T-helper 9 cell (primary cell): ENCODE data around the gene COLEC11.

Experiments
- DNase-seq: peaks from one replicate; pipeline ENCODE4 v3.0.0-alpha.2; 2020

COLEC11 gene

DNA sequence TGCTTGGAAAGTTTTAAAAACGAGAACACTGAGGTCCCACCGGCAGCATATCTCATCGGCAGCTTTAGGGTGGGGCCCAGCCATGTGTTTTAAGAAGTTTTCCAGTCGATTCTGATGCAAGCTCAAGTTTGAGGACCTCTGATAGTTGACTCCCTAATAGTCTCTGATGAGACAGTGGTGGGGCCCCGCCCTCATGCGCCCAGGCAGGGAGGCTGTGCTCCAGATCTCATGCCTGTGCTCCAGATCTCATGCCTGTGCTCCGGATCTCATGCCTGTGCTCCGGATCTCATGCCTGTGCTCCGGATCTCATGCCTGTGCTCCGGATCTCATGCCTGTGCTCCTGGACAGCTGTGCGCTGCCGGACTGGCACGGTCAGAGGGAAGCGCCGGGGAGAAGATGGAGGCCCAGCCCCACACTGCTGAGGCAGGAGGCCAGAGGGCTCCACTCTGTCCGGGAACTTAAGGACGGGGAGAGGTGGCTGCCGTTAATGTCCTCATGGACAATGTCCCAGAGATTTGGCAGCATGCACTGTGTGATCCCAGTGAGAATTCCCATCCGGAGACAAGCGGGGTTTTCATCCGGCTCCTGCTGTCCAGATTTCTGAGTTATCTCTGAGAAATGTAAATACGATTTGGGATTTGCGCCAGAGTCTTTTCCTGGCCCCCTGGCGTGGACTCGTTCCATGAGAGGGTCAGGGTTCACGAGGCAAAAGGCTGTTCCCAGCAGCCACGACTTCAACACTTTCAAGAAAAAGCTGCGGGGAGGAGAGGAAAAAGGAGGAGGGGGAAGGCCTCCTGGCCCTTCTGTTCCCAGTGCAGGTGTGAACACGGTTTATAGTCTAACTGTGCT, 9.4 kb upstream of the COLEC11 start:
- DNase-seq, result no peak

DNA sequence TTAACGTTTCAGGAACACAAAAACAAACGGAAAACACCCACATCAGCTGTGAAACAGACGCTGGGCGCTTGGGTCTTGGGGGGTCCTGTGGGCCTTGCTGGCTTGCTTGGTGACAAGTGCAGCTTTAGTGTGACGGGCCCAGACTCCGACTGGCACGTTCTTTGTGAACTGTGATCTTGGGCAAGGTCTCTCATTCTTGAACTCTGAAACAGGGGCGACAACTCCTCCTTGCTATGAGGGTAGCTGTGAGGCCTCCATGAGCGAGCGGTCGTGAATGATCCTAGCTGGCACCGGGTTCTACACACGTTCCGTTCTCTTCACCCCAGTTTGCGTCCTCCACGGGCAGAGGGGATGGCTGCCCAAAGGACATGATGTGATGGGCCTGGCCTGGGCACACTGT, 8.7 kb upstream of the COLEC11 start:
- no peak for DNase-seq

DNA sequence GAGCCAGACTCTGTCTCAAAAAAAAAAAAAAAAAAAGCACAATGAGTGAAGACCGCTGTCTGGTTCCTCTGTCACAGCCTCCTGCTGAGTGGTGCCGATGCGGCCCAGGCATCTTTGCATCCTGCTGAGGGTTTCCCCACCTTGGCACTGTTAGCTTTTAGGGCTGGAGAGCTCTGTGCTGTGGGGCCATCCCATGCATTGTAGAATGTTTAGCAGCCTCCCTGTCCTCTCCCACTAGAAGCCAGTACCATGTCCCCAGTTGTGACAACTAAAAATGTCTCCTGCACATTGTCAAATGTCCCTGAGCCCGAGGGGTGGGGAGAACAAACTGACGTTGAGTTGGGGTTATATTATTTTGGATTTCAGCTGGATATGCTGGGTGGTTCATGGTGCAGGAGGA, 7.9 kb upstream of the COLEC11 start:
- DNase-seq, result no peak

DNA sequence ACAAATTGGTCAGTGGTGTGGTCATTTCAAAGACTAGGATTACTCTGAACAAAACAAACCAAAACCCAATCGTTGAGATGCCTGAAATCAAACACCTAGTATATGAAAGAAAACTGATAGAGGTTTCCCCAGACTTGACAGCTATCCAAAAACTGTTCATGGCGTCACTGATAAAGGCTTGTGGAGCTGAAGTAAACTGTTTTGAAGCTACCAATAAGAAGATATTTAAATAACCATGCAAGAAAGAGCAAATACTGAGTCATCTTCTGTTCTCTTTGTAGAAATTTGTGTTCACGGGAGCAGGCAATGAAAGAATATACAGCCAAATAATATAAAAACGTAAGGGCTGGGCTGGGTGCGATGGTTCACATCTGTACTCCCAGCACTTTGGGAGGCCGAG, 7.5 kb upstream of the COLEC11 start:
- DNase-seq, result no peak

DNA sequence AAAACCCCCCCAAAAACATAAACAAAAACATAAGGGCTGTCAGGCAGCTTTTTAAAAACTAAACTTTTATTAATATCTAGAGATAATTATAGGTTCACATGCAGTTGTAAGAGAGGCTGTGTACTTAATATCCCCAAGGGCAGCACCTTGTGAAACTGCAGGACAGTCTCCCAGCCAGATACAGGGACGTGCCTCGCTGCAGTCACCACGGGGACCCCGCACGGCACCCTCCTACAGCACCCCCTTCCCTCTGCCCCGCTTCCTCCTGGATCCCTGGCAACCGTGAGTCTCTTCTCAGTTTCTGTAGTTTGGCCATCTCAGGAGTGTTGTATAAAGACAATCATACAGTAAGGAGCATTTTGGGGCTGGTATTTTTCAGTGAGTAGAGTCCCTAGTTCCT, 6.8 kb upstream of the COLEC11 start:
- no peak for DNase-seq

DNA sequence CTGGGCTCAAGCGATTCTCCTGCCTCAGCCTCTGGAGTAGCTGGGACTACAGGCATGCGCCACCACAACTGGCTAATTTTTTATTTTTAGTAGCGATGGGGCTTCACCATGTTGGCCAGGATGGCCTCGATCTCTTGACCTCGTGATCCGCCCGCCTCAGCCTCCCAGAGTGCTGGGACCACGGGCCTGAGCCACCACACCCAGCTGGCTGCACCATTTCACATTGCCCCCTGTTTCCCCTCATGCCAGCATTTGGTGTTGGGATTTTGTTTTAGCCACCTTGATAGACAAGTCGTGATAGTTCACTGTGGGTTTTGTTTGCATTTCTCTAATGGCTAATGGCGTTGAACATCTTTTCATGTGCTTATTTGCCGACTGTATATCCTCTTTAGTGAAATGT, 5.8 kb upstream of the COLEC11 start:
- DNase-seq, result no peak

DNA sequence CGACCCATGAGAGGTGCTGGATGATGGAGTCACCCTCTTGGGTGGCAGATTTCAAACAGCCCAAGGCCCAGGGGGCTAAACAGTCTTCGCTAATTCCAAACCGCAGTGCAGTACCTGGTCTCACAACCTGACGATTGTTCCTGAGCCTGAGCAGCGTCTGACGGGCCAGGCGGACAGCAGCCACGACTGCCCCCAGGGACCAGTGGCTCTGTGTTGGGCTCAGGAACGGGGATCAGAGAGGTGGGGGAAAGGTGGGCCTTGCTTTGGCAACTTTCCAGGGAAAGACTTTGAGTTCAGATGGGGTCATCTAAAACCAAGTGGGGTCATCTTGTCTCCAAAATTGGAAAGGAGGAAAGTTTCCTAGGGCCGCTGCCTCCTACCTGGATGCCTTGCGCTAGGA, 492 bp downstream of the COLEC11 start:
- DNase-seq, result no peak

DNA sequence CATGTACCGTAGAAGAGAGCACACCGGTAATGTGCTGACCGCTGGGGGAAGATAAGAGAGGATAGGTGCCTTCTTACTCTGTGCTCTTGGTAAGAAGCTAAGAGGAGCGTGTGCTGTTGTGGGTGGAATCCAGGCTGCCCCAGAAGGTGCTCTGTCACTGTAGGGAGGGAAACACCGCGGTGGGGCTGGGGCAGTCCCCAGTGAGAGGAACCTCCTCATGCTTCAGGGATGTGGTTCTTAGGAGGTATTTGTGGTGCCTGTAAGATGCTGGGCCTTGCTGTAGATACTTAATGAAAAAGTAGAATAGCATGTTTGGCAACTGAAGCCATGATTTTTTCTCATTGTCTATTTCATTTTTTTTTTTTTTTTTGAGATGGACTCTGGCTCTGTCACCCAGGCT, 1.1 kb downstream of the COLEC11 start:
- DNase-seq, result no peak

DNA sequence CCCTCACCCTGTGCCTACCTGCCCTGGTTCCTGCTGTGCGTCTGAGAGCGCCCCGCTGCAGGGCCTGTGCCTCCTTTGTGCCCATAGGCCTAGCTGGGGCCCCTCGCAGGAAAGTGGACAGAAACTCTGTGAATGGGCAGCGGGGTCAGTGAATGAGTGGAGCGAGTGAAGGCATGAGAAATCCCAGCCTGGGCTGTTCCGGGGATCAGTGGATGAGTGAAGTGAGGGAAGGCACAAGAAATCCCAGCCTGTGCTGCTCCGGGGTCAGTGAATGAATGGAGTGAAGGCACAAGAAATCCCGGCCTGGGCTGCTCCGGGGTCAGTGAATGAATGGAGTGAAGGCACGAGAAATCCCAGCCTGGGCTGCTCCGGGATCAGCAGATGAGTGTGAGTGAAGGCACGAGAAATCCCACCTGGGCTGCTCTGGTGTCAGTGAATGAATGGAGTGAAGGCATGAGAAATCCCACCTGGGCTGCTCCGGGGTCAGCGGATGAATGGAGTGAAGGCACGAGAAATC, 2.0 kb downstream of the COLEC11 start:
- no peak for DNase-seq

DNA sequence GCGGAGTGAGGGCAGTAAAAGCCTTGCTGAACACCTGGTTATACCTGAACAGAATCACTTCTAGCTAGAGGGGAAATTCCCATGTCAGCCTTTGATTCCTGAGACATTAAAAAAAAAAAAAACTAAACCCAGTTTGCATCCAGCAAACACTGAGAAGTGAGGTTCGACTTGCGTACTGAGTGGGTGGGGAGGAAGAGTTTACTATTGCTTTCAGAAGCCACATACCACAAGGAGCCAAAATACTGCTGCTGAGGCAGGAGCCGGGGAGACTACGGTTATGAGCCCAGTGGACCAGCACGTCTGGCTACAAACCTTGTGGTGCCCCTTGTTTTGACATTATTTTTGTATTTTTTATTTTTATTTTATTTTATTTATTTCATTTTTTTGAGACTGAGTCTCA, 2.7 kb downstream of the COLEC11 start:
- DNase-seq, result no peak

DNA sequence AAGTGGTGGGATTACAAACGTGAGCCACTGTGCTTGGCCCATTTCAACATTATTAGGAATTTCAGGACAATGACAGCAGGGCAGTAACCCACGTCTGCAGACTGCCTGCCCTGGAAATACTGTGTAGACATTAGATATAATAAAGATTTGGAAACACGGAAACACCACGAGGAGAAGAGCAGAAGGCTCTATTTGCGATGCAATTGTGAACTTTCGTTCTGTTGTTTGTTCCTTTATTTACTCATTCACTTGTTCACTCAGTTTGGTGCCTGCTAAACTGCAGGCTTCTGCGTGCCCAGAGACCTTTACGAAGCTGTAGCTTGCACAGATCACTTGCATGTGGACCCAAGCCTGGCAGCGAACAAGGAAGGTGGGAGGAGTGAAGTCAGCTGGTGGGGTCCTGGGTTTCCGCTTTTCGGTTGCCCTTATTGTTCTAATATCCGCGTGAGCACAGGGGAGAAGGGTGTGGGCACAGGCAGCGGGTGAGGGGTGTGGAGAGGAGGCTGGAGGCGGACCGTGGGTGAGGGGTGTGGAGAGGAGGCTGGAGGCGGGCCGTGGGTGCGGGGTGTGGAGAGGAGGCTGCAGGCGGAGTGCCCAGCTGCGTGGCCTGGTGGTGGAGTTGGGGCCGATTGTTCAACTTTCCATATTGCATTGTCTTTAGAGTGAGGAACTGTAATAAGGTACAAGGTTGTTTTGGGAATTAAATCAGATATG, 3.4 kb downstream of the COLEC11 start:
- DNase-seq, result no peak

DNA sequence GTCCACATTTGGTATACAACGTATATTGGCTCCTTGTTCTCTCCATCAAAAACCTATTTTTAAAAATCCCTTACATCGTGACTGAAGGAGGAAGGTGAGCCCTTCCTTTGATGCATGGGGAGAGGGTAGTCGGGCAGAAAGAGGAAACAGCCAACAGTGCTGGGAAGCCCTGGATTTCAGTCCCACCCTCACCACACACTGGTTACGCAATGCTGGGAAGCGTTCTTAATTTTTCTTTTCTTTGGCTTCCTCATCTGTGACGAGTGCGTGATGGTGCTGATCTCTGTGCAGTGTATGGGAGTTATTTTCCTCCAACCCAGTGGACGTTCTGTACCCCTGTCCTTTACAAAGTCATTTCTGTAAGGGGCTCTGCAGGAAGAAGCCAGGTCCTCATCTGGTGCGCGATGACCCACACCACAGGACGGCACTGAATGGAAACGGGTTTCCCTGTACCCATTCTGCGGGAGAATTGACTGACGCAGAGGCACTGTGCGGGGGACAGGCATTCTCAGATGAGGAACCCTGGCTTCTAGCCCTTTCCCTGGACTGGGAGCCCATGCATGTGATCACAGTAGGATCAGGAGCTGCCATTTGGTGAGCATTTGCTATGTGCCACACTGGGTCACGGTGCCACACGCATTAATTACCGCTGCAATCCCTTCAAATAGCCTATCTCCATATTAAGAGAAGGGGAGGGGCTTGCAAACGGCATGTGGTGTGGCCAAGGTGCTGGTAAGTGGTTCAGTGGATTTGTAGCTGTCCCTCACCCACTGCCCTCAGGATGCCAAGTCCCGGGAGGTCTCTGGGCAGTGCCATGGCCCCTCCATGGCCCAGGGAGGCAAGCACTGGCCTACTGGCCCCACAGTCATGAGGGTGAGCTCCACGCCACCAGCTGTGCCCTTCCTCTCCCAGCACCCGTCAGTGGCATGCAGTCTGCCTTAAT, 4.3 kb downstream of the COLEC11 start:
- no peak for DNase-seq

DNA sequence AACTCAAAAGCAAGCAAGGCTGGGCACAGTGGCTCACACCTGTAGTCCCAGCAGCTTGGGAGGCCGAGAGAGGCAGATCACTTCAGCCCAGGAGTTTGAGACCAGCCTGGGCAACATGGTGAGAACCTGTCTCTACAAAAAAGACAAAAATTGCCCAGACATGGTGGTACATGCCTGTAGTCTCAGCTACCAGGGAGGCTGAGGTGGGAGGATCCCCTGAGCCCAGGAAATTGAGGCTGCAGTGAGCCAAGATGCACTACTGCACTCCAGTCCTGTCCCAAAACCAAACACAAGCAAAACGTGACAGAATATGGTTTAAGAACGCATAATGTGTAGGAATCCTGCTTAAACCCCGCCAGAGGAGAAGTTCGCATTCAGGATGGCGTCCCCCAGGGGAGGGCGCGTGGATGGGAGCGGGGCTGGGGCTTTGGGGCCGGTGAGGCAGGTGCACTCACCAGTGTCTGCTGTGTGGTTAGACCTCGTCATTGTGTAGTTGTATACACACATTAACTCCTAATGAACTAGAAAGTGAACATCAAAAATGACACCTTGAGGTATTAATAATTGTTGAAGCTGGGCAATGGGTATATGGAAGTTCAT, 5.4 kb downstream of the COLEC11 start:
- no peak for DNase-seq

DNA sequence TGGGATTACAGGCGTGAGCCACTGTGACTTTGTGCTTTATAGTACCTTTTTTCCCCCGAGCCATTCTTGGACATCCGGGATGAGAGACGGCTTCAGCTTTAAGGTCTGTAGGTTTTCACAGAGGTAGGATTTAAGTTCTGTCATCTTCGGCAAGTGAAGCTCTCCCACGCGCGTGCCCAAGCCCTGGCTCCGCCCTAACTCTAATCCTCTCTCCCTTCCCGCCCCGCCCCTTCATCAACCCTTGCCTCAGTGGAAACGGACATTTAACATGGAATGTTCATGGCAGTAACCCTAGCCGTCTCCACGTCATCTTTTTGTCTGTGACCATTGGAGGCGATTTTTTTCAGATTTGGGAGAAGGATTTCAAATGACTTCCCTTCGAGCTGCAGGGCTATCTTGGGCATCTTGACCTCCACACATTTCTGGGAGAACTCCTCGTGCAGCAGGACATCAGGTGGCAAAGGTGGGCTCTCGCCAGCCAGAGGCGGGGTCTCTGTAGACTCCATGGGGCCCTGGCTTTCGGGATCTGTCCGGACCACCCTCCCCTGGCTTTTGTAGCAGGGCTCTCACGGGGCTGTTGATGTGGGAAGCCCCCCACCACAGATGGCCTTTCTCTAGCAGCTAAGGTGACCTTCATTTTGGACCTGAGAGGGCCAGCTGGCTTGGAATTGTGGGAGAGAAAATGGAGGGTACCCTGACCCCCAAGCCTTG, 6.8 kb downstream of the COLEC11 start:
- no peak for DNase-seq

DNA sequence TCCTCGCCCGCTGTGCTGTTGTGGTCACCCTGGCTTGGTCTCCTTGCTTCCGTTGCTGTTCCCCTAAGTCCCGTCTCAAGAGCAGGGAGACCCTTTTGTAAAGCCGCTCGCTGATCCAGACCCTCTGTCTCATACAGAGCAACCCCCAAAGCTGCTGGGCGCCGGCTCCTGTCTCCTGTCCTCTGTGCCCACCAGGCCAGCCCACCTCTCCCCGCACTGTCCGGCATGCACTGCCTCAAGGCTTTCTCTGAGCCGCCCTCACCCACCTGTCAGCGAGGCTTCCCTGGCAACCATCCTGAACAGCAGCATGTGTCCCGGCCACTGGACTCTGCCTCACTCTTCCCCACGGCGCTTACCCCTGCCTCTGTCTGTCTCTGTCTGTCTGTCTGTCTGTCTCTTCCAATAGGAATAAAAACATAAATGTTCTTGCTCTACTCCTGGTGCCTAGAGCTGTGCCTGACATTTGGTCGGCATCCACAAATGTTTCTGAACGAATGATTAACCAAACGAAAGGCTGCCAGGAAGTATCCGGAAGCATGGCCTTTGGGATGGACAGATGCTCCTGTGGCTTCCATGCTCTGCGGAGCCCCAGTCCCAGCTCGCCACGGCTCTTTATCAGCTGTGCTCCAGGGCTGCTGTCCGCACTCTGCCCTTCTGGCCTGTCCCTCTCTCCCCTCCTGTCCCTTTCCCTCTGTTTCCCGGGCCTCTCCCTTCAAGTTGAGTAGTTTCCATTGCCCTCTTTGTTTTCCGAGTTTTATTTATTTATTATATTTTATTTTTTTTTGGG, 7.8 kb downstream of the COLEC11 start:
- no peak for DNase-seq

DNA sequence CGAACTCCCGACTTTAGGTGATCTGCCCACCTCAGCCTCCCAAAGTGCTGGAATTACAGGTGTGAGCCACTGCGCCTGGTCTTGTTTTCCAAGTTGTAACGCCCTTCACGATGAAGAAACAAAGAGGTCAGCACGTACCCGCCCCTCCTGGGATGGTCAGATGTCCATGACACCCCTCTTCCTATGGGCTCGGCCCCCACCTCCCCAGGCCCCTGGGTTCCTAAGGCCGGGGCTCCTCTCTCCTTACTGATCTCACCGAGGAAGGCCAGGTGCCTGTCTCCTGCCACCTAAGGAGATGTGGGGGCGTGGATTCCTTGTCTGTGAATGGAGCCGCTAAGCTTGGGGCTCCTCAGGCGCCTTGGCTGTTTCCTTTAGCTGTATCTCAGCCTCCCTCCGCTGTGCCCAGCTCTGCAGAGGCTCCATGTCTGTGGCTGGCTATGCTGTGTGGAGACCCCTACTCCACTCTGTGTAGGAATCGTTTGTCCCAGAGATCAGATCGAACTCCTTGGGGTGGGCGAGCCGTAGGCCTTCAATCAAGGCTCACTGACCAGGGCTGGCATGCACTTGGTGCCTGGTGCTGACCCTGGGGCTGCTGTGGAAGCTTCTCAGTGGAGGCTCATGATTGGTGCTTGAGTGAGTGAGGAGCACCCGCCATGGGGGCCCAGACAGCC, 8.8 kb downstream of the COLEC11 start:
- no peak for DNase-seq

DNA sequence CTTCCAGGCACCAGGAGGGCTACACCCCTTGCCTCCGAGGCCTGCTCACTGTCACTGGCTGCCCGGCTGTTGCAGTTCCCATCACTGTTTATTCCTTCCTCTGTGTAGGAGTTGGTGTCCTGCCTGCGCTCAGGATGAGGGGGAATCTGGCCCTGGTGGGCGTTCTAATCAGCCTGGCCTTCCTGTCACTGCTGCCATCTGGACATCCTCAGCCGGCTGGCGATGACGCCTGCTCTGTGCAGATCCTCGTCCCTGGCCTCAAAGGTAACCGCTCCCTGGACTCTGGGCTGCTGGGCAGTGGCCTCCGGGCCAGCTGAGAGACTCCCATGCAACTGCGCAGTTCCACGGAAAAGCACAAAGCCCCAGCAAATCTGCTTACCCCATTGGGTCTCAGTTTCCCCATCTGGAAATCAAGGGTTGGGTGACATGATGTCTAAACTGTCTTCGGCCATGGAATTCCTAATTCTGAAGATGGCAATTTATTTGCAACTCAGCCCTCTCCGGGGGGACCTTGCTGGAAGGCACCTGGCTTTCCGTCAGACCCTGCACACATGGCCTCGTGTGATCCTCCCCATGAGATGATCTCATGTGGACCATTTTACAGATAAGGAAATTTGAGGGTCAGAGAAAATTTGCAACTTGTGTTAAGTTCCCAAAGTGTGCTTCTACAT, 9.4 kb downstream of the COLEC11 start:
- DNase-seq, result no peak

DNA sequence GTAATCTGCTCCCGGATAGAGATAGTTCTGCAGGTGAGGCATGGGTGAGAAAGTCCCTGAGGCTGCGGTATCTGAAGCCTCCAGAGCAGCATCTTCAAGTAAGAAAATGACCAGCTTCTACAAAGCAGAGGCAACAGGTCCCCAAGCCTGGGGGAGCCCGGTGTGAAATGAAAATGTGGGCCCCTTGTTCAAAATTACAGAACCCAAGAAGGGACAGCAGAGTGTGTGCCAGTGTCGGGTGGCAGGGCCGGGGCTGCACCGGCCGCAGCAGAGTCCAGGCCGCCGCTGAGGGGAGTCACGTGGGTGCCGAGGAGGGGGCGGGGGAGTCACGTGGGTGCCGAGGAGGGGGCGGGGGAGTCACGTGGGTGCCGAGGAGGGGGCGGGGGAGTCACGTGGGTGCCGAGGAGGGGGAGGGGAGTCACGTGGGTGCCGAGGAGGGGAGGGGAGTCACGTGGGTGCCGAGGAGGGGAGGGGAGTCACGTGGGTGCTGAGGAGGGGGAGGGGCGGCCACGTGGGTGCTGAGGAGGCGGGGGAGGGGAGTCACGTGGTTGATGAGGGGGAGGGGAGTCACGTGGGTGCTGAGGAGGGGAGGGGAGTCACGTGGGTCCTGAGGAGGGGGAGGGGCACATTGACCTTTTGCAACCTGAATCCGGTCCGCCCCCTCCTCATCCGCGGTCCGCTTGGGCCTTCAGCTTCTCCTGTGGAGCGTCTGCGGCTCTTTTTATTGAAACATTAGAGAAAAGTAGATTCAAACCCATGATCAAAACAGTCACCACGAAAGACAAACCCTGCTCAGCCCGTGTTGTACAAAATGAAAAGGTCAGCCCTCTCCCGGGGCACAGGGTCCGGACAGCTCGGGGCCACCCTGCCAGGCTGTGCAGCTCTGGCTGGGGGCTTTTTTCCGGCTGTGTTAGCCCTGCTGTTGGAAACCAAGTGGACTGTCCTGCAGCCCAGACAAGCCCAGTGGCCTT, 10.4 kb downstream of the COLEC11 start:
- peak; percentile 24 for DNase-seq

DNA sequence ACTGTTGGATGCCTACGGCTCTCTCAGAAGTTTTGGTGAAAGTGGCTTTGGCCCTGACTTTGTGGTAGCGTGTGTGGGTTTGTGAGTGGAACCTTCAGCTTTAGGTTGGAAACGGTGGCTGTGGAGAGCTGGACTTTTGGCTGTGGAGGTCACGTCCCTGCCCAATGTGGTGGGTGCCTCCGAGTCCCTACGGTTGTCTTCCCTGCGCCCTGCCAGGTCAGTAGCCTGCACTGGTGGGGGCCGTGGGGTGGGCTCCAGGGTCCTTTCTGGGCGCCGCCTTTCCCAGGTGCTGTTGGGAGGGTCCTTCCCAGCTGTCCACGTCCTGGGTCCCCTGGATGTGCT, 11.1 kb downstream of the COLEC11 start:
- no peak for DNase-seq
